Activated CD8-positive, alpha-beta memory T cell treated with anti-CD3 and anti-CD28 coated beads, Interleukin-2, amount 50 U/mL, for 48 hours (primary cell): Measurements from ENCODE around the gene NKAIN2.
"Not testable (repeated sequence)": the region's sequence is repeated elsewhere in the genome, so short reads cannot be mapped to it uniquely, and the experiment has no call there.

ENCODE experiments used
- DNase-seq: peaks from one replicate; pipeline ENCODE4 v3.0.0-alpha.2; 2020

Gene NKAIN2

DNA sequence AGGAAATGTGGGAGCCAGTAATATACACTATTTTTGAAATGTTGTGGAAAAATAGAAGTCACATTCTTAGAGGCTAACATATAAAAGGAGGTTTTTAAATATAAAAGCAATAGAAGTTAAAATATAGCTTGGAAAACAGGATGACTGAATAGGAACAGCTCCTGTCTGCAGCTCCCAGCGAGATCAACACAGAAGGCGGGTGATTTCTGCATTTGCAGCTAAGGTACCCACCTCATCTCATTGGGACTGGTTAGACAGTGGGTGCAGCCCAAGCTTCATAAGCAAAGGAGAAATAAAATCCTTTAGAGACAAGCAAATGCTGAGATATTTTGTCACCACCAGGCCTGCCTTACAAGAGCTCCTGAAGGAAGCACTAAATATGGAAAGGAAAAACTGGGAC lies 434.7 kb downstream of the NKAIN2 start:
- not testable (repeated sequence) for DNase-seq

DNA sequence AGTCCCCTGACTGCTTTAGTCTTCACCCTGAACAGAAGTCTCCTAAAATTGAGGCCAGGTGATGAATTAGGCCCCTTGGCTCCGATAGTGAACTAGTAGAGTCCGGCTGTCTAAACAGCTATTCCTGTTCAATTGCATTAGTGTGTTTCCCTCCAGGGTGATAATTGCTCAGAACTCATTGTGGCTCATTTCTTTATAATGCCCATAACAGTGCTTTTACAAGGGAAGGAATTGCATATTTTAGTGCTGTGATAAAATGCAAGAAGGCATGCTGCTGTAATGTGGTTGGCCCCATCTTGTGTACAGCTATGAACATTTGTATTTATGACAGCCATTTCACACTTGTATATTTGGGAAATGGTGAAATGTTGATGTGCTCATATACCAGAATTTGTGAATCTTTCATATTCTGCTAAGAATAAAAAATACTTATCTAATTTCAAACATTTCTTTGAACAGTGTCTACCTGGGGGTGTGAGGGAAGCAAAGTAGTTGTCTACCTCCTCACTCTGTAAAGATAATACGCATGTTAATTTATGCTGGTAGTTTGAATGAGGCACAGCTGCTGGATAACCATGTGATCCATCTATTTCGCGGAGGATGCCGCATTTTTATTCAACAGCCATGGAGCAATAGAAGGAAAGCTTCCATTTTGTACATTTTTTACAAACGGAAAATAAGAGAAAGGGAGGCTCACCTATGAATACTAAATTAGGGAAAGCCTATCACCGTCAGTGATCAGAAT lies 451.4 kb downstream of the NKAIN2 start:
- no peak for DNase-seq

DNA sequence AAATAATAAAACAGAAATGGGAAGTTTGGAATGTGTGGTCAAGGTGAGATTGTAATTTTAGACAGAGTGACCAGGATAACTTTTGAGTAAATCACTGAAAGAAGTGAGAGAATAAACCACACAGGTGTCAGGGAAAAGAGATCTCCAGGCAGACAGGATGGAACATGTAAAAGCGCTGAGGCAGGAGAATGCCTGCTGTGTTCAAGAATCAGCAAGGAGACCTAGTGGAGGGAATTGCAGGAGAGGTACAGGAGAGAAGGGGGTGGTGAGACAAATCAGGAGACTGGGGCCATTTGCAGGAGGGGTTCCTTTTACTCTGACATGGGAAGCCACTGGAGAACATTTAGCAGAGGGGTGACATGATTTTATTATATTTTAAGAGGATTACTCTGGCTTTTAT lies 456.7 kb downstream of the NKAIN2 start:
- no peak for DNase-seq

DNA sequence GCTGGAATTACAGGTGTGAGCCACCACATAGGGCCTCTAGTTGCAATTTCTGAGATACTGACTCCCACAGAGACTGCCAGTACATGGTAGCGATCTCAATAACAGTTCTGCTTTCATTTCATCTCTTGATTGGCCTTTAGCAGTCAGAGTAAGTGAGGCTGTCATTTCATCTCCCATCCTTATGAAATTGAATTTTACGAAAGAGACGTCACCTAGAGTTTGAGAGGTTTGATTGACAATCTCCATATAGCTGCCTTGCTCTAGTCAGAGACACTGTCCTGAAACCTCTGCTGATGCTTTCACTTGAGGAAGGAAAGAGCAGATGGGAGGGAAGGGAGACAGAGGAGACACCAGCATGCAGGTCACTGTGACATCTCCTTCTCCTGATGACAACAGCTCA lies 466.1 kb downstream of the NKAIN2 start:
- DNase-seq = no peak

DNA sequence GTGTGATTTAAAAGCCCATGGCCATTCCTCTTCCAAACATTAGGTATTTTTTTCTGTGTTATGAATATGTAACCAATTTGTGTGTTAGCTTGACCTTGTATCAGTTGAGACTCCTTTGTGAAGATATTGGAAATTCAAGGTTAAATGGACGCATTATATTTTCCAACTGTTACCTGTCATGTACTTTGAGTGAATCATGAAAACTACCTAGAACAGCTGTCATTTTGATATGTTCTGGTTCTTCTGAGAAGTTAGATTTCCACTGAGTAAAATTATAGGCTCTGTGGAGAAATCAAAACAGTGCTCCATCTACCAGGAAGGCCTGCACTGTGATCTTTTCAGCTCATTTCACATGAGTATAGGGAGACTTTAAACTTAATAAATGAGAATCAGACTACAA lies 470.0 kb downstream of the NKAIN2 start:
- DNase-seq = no peak

DNA sequence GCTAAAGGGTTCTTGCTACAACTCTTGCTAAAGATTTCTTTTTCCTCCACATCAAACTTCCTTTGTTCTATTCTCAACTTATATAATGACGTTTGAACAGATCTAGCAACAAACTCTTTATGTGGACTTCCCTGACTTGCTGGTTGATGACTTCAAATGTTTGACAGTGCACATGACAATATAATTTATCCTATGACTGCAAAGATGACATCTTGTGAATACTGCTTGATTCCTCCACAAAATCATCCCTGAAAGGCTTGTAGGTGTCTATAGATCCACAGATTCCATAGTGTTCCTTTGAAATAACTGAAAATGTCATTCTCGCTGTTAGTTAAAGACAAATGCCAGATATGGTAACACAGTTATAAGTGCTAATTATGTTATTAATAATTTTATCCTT lies 478.9 kb downstream of the NKAIN2 start:
- no peak for DNase-seq

DNA sequence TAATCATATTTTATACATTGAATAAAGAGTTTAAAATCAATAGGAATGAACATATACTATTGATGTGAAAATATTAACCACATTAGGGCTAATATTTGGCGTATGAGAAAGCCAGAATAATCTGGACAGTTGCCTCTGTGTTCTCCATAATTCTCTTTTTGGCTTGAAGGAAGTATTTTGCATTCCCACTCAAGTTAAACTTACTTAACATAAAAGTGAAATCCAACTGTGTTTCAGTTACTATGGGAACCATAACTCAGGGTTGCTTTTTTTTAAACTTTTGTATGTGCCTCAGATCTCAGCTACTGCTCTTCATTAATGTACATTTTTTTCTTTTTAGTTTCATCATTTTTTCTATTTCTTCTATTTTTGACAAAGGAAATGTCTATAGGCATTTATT lies 479.8 kb downstream of the NKAIN2 start:
- no peak for DNase-seq

DNA sequence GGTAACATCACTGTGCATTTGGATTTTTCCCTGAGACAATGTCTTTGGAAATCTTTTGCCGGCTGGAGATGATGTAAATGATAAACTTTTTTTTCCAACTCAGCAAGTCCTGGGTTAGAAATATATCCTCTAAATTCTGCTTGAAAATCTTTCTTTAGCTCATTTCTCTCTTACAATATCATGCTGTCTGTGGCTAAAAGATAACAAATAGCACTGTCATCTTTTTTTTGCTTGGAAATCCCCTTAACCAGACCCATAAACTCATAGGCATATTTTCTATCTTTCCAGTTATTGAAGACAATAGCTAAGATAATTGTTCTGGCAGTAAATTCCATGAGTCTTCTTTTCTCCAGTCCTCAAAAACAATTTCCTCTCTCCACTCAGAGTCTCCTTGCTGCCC lies 481.5 kb downstream of the NKAIN2 start:
- no peak for DNase-seq

DNA sequence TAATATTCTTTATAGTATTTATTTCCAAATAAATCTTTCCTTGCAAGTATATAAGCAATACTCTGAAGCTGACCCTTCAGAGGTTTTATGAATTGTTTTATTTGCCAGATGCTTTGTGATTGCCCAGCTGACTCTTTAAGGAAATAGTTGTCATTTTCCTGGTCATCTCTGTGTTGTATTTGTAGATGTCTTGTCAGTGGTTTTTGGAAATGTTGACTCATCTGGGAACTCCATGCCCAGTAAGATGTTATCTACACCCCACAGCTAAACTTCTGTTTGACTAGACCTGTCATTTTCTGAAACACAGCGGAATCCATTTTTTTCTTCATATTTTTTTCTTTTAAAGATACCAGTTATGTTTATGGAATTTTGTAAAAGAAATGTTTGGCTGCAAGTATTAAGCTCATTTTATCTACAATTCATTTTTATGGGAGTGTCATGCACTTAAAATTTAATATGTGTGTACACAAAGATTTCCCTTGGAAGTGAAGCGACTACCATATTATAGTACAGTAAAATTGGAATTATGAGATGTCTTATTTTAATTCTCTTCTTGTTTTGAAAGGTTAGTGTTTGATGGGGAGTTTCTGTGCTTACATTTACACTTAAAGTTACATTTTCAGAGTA lies 491.0 kb downstream of the NKAIN2 start:
- no peak for DNase-seq

DNA sequence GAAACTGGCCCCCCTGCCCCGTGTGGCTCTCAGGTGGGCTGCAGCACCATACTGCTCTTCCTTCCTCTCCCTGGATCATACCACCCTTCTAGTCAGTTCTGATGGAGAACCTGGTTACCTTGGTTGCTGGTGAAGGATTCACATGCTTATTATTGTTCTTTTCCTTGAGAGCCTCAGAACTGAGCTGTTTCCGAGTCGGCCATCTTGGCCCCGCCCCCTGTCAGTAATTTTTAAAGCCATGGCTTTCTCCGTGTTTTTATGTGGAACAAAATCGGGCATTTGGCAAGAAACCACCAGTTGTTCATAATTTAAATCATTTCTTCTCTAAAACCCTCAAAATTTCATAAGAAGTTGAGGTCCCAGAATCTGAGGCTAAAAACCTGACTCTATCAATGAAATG lies 493.8 kb downstream of the NKAIN2 start:
- DNase-seq = no peak

DNA sequence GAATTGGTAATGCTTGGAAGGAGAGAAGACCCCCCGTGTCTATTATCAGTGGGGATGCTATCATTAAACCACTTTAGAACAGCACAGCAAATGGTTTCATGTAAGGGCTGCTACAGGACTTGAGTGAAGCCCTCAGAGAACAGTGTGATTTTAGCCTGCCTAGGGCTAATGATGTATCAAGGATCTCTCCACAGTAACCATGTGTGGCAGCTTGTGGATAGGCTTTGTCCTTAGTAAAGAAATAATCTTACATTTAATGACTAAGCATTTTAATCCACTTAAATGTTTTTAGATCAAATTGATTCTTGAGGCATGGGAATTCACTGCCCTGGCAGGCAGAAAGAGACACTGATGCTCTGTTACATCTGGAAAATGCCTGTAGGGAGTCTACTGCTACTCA lies 495.1 kb downstream of the NKAIN2 start:
- DNase-seq = no peak

DNA sequence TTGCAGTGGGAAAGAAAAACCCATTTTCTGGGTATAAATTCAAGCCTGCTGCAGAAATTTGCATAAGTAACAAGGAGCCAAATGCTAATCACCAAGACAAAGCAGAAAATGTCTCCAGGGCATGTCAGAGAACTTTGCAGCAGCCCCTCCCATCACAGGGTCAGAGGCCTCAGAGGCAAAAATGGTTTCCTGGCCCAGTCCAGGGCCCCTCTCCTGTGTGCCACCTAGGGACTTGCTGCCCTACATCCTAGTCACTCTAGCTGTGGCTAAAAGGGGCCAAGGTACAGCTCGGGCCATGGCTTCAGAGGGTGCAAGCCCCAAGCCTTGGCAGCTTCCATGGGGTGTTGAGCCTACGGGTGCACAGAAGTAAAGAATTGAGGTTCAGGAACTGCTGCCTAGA lies 497.2 kb downstream of the NKAIN2 start:
- DNase-seq = not testable (repeated sequence)

DNA sequence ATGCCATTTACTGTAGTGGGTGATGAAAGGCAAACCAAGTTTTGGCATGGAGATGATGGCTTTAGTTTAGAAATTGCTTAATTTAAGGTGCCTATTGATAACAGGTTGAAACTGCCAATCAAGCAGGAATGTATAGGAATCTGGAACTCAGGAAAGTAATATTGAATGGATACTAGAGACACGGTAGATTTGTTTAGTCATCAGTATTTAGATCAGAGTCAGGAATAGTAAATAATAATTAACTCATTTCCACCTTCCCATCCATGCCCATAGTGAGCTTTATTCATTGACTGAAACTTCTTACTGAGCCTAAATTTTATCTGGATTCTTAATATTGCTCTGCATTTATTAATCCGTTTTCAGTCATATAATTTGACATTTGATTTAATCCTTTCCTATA lies 500.3 kb downstream of the NKAIN2 start:
- no peak for DNase-seq

DNA sequence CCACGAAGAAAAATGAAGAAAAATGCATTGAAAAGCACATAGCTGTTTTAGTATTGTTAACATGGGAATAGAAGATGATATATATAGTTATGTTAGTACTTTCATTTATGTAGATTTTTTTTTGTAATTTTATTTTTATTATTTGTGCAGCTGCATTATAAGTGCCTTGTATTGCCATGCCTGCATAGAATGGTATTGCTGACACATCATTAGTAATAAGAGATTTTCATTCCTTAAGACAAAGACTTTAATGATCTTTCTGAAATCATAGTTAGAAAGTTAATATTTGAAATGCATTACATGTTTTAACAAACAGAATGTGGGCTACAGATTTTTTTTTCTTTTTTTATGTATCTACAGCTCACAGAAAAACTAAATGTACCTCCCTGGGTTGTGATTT lies 506.5 kb downstream of the NKAIN2 start:
- no peak for DNase-seq

DNA sequence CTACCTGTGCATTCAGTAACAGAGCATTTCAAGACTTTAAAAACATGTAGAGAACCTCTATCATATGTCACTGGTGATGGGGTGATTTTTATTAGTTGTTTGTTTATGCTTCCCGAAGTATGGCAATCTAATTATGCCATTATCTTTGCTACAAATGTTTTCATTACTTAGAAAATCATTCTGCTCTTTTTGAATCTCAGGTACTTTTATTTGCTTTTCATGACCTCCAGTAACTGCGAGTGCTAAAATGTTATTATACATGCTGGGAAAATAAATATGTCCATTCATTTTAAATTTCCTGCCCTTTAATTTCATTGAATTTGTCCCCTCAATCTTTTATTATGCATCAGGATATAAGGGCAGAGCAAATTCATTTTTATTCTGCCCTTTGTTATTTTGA lies 515.7 kb downstream of the NKAIN2 start:
- DNase-seq = no peak

DNA sequence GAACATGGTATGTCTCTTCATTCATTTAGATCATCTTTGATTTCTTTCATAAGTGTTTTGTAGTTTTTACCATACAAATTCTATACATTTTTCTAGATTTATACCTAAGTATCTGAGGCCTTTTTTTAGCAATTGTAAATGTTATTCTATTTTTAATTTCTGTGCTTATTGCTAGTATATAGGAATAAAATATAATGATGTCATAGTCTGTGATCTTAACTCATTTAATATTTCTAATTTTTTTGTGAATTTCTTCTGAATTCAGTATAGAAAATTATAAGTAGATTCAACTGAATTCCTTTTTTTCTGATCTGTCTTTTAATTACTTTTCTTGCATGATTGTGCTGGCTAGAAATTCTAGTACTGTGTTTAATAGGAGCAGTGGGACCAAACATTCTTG lies 520.6 kb downstream of the NKAIN2 start:
- no peak for DNase-seq

DNA sequence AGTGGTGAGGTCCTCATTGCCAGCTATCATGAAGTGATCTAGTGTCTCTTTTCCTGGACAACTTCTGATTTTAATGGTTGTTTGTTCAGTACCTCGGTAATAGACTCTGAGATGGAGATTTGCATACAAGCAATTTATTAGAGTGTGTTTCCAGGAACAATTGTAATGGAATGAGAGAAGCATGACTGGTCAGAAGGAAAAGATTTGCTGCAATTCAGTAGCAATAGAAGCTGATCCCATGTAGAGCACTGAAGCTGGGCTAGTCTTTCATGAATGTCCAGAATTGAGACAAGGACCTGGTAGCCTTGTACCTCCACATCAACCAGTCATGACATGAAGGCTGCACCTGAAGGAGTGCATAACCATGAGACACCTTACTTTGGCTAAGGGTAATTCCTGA lies 526.5 kb downstream of the NKAIN2 start:
- no peak for DNase-seq

DNA sequence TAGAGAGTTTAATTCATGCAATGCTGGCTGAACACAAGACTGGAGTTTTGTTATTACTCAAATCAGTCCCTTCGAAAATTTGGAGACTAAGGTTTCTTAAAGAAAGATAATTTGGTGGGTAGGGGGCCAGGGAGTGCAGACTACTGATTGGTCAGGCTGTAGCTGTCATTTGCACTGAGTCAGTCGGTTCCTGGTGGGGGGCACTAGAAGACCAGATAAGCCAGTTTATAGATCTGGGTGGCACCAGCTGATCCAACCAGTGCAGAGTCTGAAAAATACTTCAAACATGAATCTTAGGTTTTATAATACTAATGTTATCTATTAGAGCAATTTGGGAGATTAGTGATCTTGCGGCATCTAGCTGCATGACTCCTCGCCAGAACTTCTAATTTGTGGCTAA lies 530.7 kb downstream of the NKAIN2 start:
- no peak for DNase-seq

DNA sequence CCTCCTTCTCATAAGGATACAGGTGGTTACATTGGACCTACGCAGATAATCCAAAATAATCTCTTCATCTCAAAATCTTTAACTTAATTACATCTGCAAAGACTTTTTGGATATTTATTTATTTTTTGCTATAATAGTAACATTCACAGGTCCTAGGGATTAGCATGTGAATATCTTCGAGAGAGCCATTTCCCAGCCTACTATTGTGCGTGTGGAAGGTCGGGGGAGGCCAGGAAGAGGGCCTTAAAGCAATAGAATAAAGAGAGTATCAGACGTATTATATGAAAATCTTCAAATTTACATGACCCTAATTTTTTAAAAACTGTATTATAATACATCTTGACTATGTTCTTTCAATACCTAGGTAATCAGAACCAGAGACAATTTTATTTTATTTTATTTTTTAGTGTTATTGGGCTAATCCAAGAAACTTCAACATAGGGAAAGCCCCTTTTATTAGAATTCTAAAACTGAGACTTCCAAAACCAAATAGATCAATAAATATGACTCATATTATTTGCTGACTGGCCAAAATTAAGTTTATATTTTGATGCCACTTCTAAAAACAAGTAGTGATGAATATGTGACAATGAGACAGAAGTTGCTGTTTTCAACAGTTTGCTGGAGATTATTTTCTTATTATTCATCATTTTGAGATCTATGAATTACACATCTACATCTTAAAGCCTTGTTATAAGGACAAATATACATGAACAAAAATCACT lies 536.1 kb downstream of the NKAIN2 start:
- DNase-seq = no peak

DNA sequence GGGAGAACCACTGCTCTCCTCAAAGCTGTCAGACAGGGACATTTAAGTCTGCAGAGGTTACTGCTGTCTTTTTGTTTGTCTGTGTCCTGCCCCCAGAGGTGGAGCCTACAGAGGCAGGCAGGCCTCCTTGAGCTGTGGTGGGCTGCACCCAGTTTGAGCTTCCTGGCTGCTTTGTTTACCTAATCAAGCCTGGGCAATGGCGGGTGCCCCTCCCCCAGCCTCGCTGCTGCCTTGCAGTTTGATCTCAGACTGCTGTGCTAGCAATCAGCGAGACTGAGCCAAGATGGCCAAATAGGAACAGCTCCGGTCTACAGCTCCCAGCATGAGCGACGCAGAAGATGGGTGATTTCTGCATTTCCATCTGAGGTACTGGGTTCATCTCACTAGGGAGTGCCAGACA lies 544.7 kb downstream of the NKAIN2 start:
- not testable (repeated sequence) for DNase-seq

DNA sequence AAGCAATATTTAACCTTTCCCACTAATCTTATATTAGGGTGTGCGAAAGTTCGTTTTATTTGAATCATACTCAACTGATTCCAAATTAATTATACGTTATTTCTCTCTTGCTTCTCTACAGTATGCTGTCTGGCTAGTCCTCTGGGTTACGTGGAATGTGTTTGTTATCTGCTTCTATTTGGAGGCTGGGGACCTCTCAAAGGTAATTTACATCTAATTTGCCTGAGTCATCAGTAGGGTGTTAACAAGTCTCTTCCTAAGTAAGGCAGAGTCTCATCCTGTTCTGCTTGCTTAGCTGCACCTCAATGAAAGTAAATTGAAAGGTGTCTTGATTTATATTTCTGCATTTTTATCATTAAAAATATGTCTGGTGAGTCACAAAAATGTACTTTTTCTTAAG lies 551.5 kb downstream of the NKAIN2 start:
- DNase-seq = no peak

DNA sequence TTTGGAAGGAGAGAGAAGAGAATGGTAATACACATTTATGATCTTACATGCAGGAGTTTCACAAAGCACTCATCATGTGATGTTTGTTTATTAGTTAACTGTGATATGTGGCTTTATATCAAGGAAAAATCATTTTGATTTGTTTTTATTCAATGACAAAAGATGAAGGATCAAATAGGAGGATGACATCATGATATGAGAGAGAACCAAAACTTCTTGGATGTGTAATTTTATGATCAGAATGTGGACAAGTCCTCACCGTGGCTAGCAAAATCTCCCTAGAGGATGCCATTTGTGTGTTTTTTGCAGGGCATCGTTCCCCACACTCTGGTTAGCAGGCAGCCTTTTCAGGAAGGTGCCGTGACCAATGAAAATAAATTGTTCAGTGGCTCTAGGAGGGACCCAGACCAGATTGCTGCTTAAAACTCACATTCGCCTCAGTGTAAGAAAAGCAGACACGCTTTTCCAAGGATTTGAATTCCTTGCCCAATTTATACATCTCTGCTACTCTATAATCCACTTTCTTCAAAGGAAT lies 552.7 kb downstream of the NKAIN2 start:
- no peak for DNase-seq

DNA sequence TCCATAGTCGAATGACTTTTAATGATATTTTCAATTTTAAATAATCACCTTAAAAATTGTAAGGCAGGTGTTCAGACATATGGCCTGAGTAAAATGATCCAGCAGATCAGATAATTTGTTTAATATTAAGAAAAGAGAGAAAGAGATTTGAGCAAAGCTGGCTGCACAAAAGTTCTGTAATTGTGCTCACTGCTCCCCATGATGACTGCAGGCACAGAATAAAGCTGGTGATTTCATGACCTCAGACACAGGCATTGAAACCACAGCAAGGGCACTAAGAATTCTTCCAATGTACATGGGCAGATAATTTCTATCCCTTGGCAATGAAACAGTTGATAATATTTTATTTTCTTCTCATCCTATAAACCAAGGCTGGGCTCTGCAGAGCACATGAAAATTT lies 553.1 kb downstream of the NKAIN2 start:
- DNase-seq = no peak

DNA sequence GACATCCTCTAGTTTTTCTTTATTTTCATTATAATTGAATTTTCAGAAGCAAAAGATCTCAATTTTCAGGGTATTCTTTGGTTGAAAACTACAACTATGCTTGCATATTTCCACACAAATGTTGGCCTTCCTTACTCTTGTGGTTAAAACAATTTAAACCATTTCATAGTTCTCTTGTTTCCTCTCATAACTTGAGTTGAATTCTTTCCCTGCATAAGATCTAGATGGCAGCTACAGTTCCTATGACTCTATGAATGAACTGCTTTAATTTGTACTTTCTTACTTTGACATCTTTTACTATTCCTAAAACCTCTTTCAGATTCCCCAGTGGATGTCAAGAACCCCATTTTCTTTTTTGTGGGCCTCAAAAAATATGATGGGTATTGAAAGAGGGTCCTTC lies 564.5 kb downstream of the NKAIN2 start:
- no peak for DNase-seq
